ENCODE data around the gene MRPL16.

- TF ChIP-seq, protein P1, sequence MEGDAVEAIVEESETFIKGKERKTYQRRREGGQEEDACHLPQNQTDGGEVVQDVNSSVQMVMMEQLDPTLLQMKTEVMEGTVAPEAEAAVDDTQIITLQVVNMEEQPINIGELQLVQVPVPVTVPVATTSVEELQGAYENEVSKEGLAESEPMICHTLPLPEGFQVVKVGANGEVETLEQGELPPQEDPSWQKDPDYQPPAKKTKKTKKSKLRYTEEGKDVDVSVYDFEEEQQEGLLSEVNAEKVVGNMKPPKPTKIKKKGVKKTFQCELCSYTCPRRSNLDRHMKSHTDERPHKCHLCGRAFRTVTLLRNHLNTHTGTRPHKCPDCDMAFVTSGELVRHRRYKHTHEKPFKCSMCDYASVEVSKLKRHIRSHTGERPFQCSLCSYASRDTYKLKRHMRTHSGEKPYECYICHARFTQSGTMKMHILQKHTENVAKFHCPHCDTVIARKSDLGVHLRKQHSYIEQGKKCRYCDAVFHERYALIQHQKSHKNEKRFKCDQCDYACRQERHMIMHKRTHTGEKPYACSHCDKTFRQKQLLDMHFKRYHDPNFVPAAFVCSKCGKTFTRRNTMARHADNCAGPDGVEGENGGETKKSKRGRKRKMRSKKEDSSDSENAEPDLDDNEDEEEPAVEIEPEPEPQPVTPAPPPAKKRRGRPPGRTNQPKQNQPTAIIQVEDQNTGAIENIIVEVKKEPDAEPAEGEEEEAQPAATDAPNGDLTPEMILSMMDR (conservative IDR thresholded peaks at IDR 0.05), result no peak
- TF ChIP-seq ZFX (IDR thresholded peaks at IDR 0.05), result no peak
These were observed 41.5 kb downstream of the MRPL16 start for GRCh38 chr11:59769111-59769510.
